Stimulated activated CD8-positive, alpha-beta memory T cell treated with anti-CD3 and anti-CD28 coated beads, Interleukin-7, amount 100 ng/mL, for 1 hour (primary cell): ENCODE data around the gene C1orf105.
"Not testable (repeated sequence)": the region's sequence is repeated elsewhere in the genome, so short reads cannot be mapped to it uniquely, and the experiment has no call there.

ENCODE experiments used
- DNase-seq, 2 donors: peaks; one replicate each; pipeline ENCODE4 v3.0.0-alpha.2; 2020; ENCODE audit warnings: low read depth in 2 of 2

The C1orf105 gene, protein sequence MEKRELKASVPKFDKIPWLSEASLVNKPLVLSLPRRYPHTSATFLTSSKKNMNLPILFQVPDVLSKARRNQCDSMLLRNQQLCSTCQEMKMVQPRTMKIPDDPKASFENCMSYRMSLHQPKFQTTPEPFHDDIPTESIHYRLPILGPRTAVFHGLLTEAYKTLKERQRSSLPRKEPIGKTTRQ

DNA sequence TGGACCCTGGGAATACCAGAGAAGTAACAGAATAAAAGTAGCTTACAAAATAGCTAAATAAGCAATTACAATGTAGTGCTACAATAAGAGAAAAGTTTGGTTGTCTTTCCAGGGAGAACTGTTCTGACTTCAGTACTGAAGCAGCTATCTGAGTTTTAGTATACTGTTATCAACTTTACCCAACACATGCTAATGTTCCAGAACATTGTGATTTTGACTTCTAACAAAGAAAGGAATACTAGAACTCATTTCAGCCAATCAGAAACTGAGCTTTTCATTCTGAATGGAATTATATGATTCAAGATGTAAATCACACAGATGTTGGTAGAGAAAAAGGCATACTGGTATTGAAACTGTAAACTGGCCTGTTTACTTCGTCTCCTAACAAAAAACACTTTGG, at the start of gene C1orf105:
C1orf105 (plus strand) TSS at position 301 of the 400 bp plus-strand sequence. CDS start 201 bp downstream, outside the sequence.
- no peak for DNase-seq

DNA sequence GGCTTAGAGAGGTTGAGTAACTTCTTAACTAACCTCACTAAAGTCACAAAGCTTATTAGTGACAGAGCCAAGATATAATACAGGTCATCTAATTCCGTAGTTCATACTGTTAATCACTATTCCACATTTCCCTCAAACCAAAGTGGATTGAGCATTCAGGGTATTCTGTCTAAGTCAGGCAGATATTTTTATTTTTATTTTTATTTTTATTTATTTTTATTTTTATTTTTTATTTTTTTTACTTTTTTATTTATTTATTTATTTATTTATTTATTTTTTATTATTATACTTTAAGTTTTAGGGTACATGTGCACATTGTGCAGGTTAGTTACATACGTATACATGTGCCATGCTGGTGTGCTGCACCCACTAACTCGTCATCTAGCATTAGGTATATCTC, 48.8 kb upstream of the C1orf105 start:
- DNase-seq = not testable (repeated sequence)

DNA sequence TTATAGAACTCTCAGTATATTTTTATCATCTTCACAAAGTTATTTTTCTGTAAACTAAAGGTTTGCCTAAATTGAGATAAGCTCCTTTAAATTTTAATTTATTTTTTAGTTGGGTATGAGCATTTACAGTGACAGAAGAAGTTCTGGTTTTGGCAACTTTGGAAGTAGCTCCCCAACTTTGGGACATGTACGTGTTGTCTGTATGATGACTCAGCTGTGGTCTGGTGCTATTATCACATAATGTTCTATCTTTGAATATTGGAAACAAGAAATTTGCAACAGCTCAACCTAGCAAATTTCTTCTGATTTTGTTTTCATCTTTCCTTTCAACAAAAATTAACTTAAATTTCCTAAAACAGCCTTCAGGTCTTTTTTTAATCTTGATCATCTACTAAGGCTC, 46.6 kb upstream of the C1orf105 start:
- no peak for DNase-seq

DNA sequence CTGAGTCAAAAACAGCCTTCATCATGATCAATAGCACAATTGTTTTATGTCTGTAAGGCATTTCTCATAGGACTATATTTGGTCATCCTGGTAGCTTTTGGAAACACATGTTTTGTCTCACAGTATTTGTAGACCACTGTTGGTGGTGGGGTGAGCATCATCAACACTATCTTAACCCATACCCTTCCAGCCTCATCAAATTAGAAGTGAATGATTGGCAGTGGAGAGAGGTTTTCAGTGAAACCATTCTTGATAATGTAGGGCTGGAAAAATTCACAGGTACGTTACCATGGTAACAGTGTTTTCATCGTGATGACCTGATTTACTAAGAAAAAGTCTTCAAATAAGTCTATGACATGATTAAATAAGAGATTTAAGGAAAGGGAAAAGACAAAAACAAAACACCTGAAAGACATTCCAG, 45.3 kb upstream of the C1orf105 start:
- DNase-seq = no peak

DNA sequence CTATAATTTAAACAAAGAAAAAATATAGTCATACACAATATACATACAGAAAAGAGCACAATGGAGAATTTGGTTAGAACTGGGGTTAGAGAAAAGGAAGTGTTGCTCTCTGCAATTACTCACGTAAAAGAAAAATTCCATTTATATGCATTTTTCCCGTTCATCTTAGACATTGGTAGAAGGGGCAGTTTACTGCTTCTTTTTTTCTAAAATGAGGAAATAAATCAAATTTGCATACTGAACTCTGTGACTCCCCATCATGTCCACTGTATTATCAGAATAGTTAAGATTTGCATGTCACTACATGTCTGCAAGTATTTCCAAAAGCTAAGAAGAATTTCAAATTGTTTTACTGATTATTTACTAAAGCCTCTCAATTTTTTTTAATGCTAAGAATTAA, 44.1 kb upstream of the C1orf105 start:
- DNase-seq = no peak

DNA sequence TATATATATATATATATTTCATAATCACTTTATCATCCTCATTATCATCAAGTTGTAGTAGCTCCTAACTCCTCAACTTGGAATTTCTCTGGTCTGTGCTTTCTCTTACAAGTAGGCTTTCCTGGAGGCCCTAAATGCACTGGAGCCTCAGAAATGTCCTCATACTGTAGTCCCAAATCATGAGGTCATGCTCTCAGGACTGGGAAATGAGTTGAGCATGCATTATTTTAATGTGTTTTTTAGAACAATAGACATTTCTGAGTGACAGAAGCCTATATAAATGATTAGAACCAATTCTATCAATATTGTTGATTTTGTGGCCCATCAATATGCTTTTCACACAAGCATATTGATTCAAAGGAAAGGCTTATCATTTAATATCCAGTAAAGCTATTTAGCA, 42.9 kb upstream of the C1orf105 start:
- no peak for DNase-seq

DNA sequence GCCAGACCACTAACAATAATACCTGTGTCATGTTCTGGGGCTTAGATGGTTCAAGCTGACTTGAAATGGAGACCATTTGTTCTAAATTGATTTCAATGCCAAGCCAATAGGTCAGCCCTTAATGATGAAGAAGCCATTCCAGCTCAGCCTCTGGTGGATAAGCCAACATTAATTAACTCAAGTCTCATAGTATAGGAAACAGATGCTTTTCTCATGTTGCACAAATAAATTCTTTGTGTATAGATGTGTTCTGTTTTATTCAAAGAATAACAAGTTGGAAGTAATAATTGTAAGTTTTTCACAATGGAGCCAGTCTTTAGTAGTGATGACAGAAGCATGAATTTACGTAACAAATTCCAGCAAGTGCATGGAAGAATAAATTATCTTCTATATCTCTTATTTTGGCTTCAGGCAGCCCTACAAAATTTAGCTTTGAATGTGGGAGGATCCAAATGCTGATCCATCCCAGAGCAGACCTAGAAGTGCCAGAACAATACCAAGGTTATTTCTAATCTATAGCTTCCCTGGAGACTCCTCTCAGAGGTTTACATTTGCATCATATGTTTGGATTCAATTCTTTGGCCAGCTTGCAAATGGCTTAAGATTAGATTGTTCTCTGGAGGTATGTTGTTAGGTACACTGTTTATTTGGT, 42.2 kb upstream of the C1orf105 start:
- DNase-seq = no peak

DNA sequence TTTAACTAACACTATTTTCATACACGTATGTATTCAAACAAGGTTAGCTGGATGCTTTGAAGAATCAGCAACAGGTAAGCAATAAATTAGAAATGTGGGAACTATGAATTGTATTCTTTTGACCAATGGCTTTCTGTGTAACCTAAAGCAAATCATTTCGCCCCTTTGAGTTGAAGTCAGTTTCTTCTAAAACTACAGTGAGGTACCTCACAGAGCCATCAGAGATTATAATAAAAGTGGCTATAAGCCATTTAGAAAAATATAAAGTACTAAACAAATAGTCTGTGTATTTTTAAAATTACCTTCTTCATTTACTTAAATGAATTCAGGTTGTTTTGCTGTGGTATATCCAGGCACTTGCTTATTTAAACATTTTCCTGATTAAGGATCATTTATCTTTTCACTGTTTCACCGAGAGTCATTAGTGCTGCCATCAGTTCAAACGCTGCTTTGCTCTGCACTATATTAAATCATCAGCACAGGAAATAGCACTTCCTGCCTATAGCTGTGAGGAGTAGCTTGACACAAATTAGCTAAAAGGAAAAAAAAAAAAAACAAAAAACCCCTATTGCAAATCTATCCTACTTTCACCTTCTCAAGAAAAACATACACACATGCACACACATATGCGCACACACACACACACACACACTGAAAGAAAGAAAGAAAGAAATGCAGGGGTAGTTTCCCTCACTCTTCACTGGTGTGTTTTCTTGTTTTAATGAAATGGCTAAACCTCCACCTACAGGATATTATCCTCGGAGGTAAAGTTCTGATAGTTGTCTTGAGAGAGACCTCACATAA, 39.8 kb upstream of the C1orf105 start:
- no peak for DNase-seq

DNA sequence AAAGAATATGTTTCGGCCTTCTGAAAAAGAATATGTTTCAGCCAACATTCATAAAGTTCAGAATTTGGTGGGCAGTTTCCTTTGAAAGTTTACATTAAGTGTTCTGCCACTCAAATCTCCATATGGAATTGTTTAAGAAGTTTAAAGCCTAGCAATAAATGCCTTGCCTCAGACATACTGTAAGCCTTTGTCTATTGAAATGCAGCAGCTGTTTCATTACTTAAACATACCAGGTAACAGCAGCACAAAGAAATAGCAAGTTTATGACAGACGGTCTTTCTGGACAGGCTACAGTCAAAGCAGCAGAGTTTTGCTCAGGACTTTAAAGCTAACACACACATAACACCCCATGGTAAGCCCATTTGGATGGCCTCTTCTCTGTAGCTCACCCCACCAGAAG, 38.5 kb upstream of the C1orf105 start:
- DNase-seq = no peak

DNA sequence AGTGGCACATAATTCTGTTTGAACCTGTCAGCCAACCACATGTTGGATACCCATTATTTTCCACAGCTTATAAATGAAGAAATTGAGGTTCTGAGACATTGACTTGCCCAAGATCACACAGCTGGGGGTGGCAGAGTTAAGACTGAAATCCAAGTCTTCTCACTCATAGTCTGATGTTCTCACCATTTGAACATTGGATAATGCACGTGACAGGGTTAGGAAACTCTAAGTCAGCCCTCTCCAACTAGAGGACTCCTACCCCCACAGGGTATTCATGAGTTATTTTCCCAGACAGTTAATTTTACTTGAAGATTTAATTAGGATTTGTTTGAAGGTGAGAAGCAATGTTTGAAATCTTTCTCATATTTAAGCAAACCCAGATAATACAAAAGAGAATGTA, 38.1 kb upstream of the C1orf105 start:
- DNase-seq = no peak

DNA sequence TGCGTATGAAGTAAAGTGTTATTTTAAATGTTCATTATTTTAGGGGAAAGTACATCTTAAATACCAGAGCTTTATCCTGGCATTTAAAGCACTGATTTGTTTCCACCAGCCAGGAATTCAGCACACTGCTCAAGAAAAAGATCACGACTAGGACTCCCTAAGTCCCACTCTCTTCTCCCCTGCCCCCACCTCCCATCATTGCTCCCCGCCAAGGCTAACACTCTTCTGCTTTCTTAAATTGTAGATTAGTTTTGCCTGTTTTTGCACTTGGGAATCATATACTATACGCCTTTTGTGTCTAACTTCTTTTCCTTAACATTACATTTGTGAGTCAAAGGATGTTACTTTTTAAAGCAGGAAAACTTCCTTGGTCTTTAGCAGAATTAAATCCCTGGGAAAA, 37.5 kb upstream of the C1orf105 start:
- DNase-seq = no peak

DNA sequence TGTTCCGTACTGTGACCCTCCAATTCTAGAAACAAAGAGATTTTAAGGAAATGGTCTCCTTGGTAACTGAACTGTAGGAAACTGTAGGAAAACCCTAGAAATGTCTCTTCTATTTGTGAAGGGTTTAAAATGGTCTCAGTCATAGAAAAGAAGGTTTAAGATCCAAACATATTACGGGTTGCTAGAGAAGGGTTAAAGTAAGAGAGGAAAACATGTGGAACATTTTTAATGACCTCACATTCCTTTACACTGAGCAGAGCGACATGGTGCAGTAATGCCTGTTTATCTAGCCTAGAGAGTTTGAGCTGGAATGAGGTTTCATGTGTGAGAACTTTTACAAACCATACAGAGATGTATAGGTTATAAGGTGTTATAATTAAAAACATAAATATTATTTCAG, 36.9 kb upstream of the C1orf105 start:
- DNase-seq = no peak

DNA sequence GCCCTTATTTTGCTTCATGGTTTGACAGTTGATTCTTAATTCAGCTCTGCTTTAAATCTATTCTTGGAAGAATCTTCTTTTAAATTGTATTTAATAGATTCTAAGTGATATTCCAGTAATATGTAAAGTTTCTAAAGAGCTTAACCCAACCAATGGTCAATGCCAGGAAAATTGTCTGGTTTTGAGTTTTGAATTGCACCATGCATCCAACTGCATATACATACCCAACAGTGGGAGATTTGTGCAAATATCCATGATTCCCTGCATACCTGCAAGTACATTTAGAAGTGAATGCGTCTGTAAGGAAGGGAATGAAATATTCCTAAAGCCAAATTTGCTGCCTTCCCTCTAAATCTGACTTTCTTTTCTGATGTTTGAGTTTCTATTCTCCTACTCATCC, 35.8 kb upstream of the C1orf105 start:
- no peak for DNase-seq

DNA sequence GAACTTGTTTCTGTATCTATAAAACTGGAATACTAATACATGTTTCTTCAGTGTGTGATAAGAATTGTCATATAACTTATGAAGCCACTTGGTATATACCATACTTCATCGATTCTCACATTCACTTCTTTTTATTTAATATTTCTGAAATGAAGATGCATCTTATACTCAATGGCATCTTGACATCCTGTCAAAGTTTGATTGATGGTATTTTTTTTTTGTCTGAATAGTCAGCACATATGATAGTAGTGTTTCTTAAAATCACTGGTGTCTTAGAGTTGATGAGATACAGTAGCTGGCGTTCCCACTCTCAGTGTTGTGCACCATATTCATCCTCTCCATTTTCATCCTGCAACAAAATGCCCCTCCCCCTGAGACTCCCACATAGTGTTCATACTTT, 34.4 kb upstream of the C1orf105 start:
- DNase-seq = no peak

DNA sequence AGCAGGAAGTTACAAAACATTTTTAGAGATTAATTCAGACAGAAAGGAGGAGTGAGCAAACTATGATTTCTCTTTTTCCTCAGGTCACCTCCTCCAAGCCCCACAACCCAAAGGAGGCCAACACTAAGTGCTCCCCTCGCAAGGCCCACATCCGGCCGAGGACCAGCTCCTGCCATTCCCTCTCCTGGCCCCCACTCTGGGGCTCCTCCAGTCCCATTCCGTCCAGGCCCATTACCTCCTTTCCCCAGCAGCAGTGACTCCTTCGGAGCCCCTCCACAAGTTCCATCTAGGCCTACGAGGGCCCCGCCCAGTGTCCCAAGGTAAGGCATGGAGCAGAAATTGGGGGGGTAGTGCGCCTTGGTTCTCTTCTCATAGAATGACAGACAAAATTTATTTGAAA, 32.0 kb upstream of the C1orf105 start:
- DNase-seq = no peak

DNA sequence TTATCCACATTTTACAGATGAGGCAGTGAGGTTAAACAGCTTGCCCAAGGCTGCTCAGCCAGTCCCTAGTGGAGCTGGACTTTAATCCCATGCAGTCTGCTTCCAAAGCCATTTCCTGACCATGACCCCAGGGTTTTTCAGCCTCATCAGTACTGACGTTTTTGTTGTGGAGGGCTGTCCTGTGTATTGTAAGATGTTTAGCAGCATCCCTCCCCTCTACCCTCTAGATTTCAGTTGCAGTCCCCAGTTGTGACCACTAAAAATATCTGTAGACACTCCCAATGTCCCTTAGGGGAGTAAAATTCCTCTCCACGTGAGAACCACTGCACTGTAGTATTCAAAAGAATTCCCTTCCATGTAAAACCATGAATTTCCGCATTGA, 30.2 kb upstream of the C1orf105 start:
- DNase-seq = no peak

DNA sequence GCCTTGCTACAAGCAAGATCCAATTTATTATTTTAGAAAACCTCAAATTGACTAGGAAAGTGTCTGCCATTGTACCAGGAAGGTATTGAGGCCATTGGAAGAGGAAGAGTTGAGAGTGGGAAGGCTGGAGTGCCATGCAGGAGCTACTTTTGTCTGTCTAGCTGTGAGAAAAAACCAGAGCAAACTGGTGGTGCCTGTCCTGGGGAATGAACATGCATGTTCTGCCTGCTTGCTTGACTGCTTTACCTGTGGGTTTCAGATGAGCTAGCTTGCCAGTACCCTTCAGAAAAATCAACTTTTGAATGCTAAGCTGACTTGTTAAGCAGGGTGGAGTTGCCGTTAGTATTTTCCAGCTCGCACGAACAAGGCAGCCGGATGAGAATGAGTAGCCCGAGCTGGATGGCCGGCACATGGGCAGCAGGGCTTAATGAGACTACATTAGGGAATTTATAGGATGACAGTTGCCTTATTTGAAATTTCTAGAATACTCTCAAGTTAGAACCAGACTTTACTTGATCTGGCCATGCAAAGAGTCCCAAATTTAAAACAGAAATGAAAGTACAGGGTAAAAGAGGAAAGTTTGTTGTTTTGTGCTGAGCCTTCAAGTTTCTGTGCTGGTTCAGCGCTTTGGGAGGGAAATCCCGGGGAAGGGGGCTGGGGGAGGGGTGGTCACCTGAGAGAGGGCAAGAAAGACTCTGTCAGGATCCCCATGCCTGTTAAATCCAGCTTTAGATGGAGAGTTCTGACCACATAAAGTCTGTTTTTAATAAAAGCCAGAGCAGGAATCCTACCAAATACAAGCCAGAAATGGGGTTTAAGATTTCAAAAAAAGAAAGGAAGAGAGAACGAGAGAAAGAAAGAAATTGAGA, 29.6 kb upstream of the C1orf105 start:
- no peak for DNase-seq

DNA sequence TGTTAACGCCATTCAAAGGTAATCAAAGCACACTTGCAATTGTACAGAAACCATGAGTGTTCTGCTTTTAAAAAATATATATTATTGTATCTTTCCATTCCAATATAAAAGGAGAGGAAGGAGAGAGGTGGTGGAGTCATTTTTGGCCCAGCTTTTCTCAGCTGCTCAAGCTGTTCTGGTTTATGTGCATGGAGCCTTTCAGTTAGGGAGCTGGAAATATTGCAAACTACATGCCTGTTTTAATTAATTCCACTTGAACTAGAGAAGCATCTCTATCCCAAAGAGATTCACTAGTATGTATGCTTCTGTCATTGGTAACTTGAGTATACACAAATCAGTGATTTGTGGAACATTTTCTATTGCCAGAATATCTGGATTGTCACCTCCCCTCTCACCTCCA, 28.5 kb upstream of the C1orf105 start:
- DNase-seq = no peak

DNA sequence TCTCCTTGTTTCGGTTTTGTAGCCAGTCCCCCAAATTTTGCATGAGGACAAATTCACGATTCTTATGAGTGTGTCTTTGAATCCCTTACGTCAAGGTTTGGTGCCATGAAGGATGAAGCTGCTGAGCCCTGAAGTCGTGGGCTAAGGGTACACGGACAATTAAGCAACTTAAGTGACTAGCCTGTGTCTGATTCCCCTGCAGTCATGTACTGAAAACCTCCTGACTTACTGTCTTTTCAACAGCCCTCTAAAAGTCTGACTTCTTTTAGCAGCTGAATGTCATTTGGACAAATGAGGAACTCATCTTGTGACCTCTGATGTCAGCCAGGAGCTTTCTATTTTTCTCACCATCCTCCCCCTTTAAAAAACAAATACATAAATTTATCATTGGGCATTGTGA, 27.1 kb upstream of the C1orf105 start:
- DNase-seq = no peak

DNA sequence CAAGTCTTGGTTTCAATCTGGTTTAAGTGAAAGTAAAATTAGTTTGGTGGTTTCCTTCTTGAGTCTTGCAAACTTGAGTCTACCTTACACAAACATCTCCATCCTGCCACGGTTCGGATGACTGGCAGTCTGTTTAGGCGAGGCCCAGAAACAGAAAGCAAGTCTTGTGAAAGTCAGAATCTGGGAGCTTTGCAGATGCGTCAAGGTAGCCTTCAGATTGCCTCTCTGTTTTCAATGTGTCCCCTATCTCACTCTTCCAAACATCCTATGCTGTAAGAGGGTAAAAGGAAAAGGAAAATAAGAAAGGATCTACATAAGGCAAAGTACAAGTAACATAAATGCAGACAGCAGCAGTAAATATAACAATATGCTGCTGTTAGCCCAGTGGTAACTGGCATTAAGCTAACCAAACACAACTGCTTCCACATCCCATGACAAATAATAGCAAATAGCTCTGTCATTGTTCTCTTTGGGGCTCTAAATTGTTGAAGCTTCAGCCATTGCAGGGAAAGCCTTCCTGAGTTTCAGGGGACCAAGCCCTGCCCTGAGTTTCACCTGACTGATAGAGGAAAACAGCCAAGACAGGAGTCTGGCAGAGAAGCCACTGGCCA, 26.2 kb upstream of the C1orf105 start:
- peak in 1 of 2 donors; percentile 26 for DNase-seq

DNA sequence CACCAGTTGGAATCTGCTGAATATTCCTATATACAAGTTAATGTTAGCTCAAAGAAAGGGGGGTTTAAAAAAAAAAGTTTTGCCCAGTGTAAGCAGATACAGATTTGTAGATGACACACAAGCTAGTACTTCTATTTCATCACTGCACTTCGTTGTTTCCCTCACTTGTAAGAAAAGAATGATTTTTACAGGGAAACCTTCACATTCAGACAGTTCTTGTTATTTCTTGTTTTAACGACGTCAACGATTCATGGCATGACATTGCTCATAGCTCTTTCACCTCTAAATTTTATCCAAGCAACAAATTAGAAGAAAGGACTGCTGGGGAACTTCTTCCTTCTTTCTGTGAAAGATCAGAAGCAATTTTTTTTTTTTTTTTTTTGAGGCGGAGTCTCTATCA, 25.7 kb upstream of the C1orf105 start:
- no peak for DNase-seq

DNA sequence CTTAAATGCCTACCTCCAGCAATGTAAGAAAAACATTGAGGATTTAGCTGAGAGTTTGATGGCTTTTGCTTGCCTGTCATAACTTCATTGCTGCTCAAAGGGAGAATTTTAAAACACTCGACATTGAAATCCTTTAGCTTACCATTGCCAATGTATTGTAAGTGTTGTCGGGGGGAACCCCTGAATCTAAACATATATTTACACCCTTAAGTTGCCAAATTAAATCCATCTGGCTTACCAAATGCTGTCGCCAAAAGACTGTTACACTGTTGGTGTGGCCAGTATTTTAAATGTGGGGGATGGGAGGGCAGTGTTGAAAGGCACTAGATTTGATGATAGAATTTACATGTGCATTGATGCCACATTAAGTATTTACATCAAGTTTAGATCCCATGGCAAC, 24.9 kb upstream of the C1orf105 start:
- no peak for DNase-seq
